IMR-90 (cell line): ENCODE results near the gene DMD. TPM values are rescaled to one million over a fixed set of nuclear protein-coding genes. Genes with fewer than 3 reads are reported as not detected.

Experiments
- ATAC-seq: fragments of 200-7000 bp; cut with Tn5 transposase; 2 replicates; pipeline ENCODE4 v1.9.1; 2020; ENCODE audit warnings: low read depth, mild to moderate bottlenecking, moderate library complexity
- BruUV-seq: library from RNA; stranded (reverse); fragments of 400-500 nt; replicated peaks from 2 replicates; lab custom pipeline; 2021; lab: Mats Ljungman, UMichigan
- CTCF ChIA-PET: fragments of 300-600 bp; formaldehyde crosslinking; extraction: SDS; loops from one replicate; lab custom pipeline; 2021; ENCODE audit warnings: antibody characterized with exemption; lab: Yijun Ruan, JAX
- POLR2A ChIA-PET: fragments of 300-600 bp; sonication (Branson Sonifier 250); formaldehyde crosslinking; loops from one replicate; lab custom pipeline; 2022; ENCODE audit warnings: antibody characterized with exemption; ENCODE audit not compliant: unreplicated experiment; lab: Charles Lee
- DNase-seq: peaks from one replicate; pipeline ENCODE4 v3.0.0; 2013
- H2AFZ ChIP-seq: replicated peaks from 2 replicates; pipeline ENCODE3; 2013; ENCODE audit warnings: low read length, mild to moderate bottlenecking; ENCODE audit not compliant: poor library complexity
- H2AK5ac ChIP-seq: 2 replicates; pipeline ENCODE4 v1.6.1; 2013; ENCODE audit warnings: low read depth, low read length, inconsistent platforms
- H2AK9ac ChIP-seq: replicated peaks from 2 replicates; pipeline ENCODE3; 2013; ENCODE audit warnings: mild to moderate bottlenecking, low read depth, low read length, moderate library complexity; ENCODE audit not compliant: poor library complexity
- H2BK120ac ChIP-seq: 2 replicates; pipeline ENCODE4 v1.6.1; 2013; ENCODE audit warnings: low read depth, low read length, inconsistent platforms
- H2BK15ac ChIP-seq: 3 replicates; pipeline ENCODE4 v1.6.1; 2013; ENCODE audit warnings: low read depth, low read length, inconsistent platforms
- H2BK20ac ChIP-seq: 2 replicates; pipeline ENCODE4 v1.6.1; 2013; ENCODE audit warnings: low read depth, mild to moderate bottlenecking, inconsistent platforms, low read length, moderate library complexity
- H2BK5ac ChIP-seq: 2 replicates; pipeline ENCODE4 v1.6.1; 2013; ENCODE audit warnings: mild to moderate bottlenecking, low read depth, low read length, inconsistent platforms; ENCODE audit not compliant: poor library complexity, severe bottlenecking
- H3K14ac ChIP-seq: replicated peaks from 2 replicates; pipeline ENCODE4 v1.6.1; 2013; ENCODE audit warnings: low read depth, low read length, inconsistent platforms
- H3K18ac ChIP-seq: 2 replicates; pipeline ENCODE4 v1.6.1; 2013; ENCODE audit warnings: low read depth, low read length, control low read depth
- H3K23ac ChIP-seq: 2 replicates; pipeline ENCODE4 v1.6.1; 2013; ENCODE audit warnings: low read depth, low read length, inconsistent platforms
- H3K27ac ChIP-seq: 2 replicates; pipeline ENCODE4 v1.5.1; 2013; ENCODE audit warnings: mild to moderate bottlenecking, control low read depth, low read length; ENCODE audit not compliant: insufficient read depth
- H3K27me3 ChIP-seq: 2 replicates; pipeline ENCODE4 v1.6.1; 2013; ENCODE audit warnings: low read length; ENCODE audit not compliant: control insufficient read depth, insufficient read depth
- H3K36me3 ChIP-seq: 2 replicates; pipeline ENCODE4 v1.6.1; 2013; ENCODE audit warnings: low read length, mixed read lengths; ENCODE audit not compliant: control insufficient read depth, insufficient read depth
- H3K4ac ChIP-seq: 2 replicates; pipeline ENCODE4 v1.6.1; 2013; ENCODE audit warnings: low read depth, low read length, inconsistent platforms
- H3K4me1 ChIP-seq: 2 replicates; pipeline ENCODE4 v1.6.1; 2013; ENCODE audit warnings: low read length, mixed read lengths; ENCODE audit not compliant: control insufficient read depth, insufficient read depth
- H3K4me2 ChIP-seq: 2 replicates; pipeline ENCODE4 v1.6.1; 2013; ENCODE audit warnings: low read depth, mild to moderate bottlenecking, control low read depth, low read length, moderate library complexity
- H3K4me3 ChIP-seq: 2 replicates; pipeline ENCODE4 v1.5.1; 2013; ENCODE audit warnings: low read depth, mild to moderate bottlenecking, control low read depth, low read length, moderate library complexity; ENCODE audit not compliant: insufficient read depth
- H3K56ac ChIP-seq: 2 replicates; pipeline ENCODE4 v1.6.1; 2013; ENCODE audit warnings: low read length, inconsistent platforms; ENCODE audit not compliant: insufficient read depth; ENCODE audit errors: extremely low read depth
- H3K79me1 ChIP-seq, 2 experiments: 2 replicates each; pipeline ENCODE4 v1.6.1; 2013; ENCODE audit warnings: low read length in 2 of 2, inconsistent platforms in 1 of 2, low read depth in 1 of 2
- H3K9ac ChIP-seq: 2 replicates; pipeline ENCODE4 v1.6.1; 2013; ENCODE audit warnings: low read depth, low read length, control low read depth
- H3K9me1 ChIP-seq: 2 replicates; pipeline ENCODE4 v1.6.1; 2013; ENCODE audit warnings: low read length, inconsistent platforms; ENCODE audit not compliant: insufficient read depth
- H3K9me3 ChIP-seq: 2 replicates; pipeline ENCODE4 v1.6.1; 2013; ENCODE audit warnings: low read length; ENCODE audit not compliant: control insufficient read depth, insufficient read depth
- H4K20me1 ChIP-seq: 2 replicates; pipeline ENCODE4 v1.6.1; 2013; ENCODE audit warnings: low read length, inconsistent platforms; ENCODE audit not compliant: insufficient read depth
- H4K5ac ChIP-seq: 2 replicates; pipeline ENCODE4 v1.6.1; 2013; ENCODE audit warnings: mild to moderate bottlenecking, low read depth, low read length, control low read depth
- H4K8ac ChIP-seq, 2 experiments: 2 replicates each; pipeline ENCODE4 v1.6.1; 2013; ENCODE audit warnings: low read depth in 2 of 2, low read length in 2 of 2, control low read depth in 1 of 2, inconsistent platforms in 1 of 2
- H4K91ac ChIP-seq: 2 replicates; pipeline ENCODE4 v1.6.1; 2013; ENCODE audit warnings: low read depth, low read length, inconsistent platforms; ENCODE audit not compliant: insufficient read depth
- BHLHE40 ChIP-seq: fragments of 150-350 bp; IDR thresholded peaks from 2 replicates; pipeline ENCODE4 v1.6.1; 2016; ENCODE audit warnings: mild to moderate bottlenecking, low read depth, low read length
- CHD1 ChIP-seq: IDR thresholded peaks from 2 replicates; pipeline ENCODE4 v1.6.1; 2012; ENCODE audit warnings: low read depth, low read length, improper control_type of control experiment
- MAFK ChIP-seq: IDR thresholded peaks from 2 replicates; pipeline ENCODE4 v1.6.1; 2012; ENCODE audit warnings: low read depth, low read length, improper control_type of control experiment
- MAZ ChIP-seq: IDR thresholded peaks from 2 replicates; pipeline ENCODE4 v1.6.1; 2012; ENCODE audit warnings: low read depth, mild to moderate bottlenecking, low read length, improper control_type of control experiment, moderate library complexity, borderline replicate concordance
- MXI1 ChIP-seq: IDR thresholded peaks from 2 replicates; pipeline ENCODE4 v1.6.1; 2012; ENCODE audit warnings: low read depth, mild to moderate bottlenecking, low read length, moderate library complexity, borderline replicate concordance
- POLR2A ChIP-seq: IDR thresholded peaks from 2 replicates; pipeline ENCODE4 v1.6.1; 2012; ENCODE audit warnings: mild to moderate bottlenecking, low read depth, low read length
- RAD21 ChIP-seq: IDR thresholded peaks from 2 replicates; pipeline ENCODE4 v1.6.1; 2012; ENCODE audit warnings: low read length, improper control_type of control experiment
- RCOR1 ChIP-seq: IDR thresholded peaks from 2 replicates; pipeline ENCODE4 v1.6.1; 2012; ENCODE audit warnings: mild to moderate bottlenecking, low read length, improper control_type of control experiment; ENCODE audit not compliant: insufficient replicate concordance
- RFX5 ChIP-seq: IDR thresholded peaks from 2 replicates; pipeline ENCODE4 v1.8.0; 2012; ENCODE audit warnings: low read depth, mild to moderate bottlenecking, low read length, moderate library complexity
- SMC3 ChIP-seq: fragments of 150-350 bp; IDR thresholded peaks from 2 replicates; pipeline ENCODE4 v1.6.1; 2016; ENCODE audit warnings: low read depth, mild to moderate bottlenecking, antibody characterized with exemption, low read length, moderate library complexity
- WGBS, 2 experiments: methylation state at CpG; one replicate each; pipeline versions ENCODE4 v1.1.5 to v1.1.7; 2013; ENCODE audit warnings: missing lambda C conversion rate in 2 of 2; ENCODE audit not compliant: insufficient read length in 1 of 2; ENCODE audit errors: extremely low coverage in 2 of 2; 5-methylcytosine and 5-hydroxymethylcytosine counted together
- dilution Hi-C: fragments of 300-500 bp; cut with HindIII; formaldehyde crosslinking; loops from one replicate; pipeline ENCODE4 v1.14.3; 2018; ENCODE audit warnings: low sequenced_read_pairs; ENCODE audit not compliant: unreplicated experiment
- in situ Hi-C: fragments of 300-500 bp; cut with MboI; formaldehyde crosslinking; loops from 3 replicates; pipeline ENCODE4 v1.14.3; 2019; ENCODE audit warnings: low sequenced_read_pairs, inconsistent platforms, mixed read lengths
- intact Hi-C: fragments of 100-400 bp; cut with micrococcal nuclease; formaldehyde crosslinking; loops from 2 replicates; pipeline ENCODE4 v1.10.0; 2022
- polyA plus RNA-seq, 3 experiments: library from polyadenylated mRNA; depleted of rRNA; stranded (reverse); fragments of >200 nt; gene quantifications; 2 replicates each; pipeline ENCODE4 v1.2.3, GENCODE V29; 2012; ENCODE audit warnings: low replicate concordance in 1 of 3
- total RNA-seq: library from RNA; depleted of rRNA; stranded (reverse); fragments of >200 nt; gene quantifications from 2 replicates; pipeline ENCODE4 v1.2.3, GENCODE V29; 2012

DMD gene
- total and polyA plus RNA-seq, 2 of the 4 experiments (the other 2 are of a cell fraction), result 6.6 to 11.8 TPM

GRCh38 chrX:31649201-31649600, 1562.1 kb downstream of the DMD start:
- H4K91ac ChIP-seq, result no peak overlapping the region
- H3K27ac ChIP-seq, result no peak overlapping the region
- H2AK5ac ChIP-seq, result no peak overlapping the region
- H3K9me3 ChIP-seq, result no peaks in the 10 kb centered on the region
- no peaks in the 10 kb centered on the region for H3K79me1 ChIP-seq
- H3K36me3 ChIP-seq, result no peaks in the 10 kb centered on the region
- CTCF ChIA-PET, result no interaction called here
- H2BK15ac ChIP-seq, result no peak overlapping the region
- WGBS, 2 experiments, result no CpG with 5 or more reads among the region's 3 CpGs
- H4K5ac ChIP-seq, result no peak overlapping the region
- H3K27me3 ChIP-seq, result no peaks in the 10 kb centered on the region
- no peak overlapping the region for H3K4ac ChIP-seq
- BruUV-seq, result no TSS peak
- in situ Hi-C loops (no loop called here), intact Hi-C loops (no loop called here), dilution Hi-C loops (no loop called here)
- H4K20me1 ChIP-seq, result no peaks in the 10 kb centered on the region
- no peak overlapping the region for H3K23ac ChIP-seq
- no peak overlapping the region for H3K4me3 ChIP-seq
- H4K8ac ChIP-seq, result no peak overlapping the region
- H2AK9ac ChIP-seq, result no peak overlapping the region
- no peak overlapping the region for H3K4me2 ChIP-seq
- H3K4me1 ChIP-seq, result no peaks in the 10 kb centered on the region
- H2BK20ac ChIP-seq, result no peak overlapping the region
- H3K56ac ChIP-seq, result no peak overlapping the region
- no peak overlapping the region for H2BK120ac ChIP-seq
- no peak overlapping the region for H3K14ac ChIP-seq
- H3K18ac ChIP-seq, result no peak overlapping the region
- POLR2A ChIA-PET, result no interaction called here
- no peak for TF ChIP-seq MAZ
- no peak for TF ChIP-seq SMC3
- TF ChIP-seq CHD1, result no peak
- TF ChIP-seq RFX5, result no peak
- TF ChIP-seq MAFK, result no peak
- no peak for TF ChIP-seq POLR2A
- TF ChIP-seq RAD21, result no peak
- TF ChIP-seq RCOR1, result no peak
- no peak for TF ChIP-seq BHLHE40
- TF ChIP-seq MXI1, result no peak
- H3K9ac ChIP-seq, result no peak overlapping the region
- no peak overlapping the region for H2AFZ ChIP-seq
- no peak for DNase-seq
- no peak for ATAC-seq
- no peak overlapping the region for H2BK5ac ChIP-seq
- H3K9me1 ChIP-seq, result no peaks in the 10 kb centered on the region
